Naive B cell (primary cell): ENCODE data around the gene HEPN1. TPM values are rescaled to one million over a fixed set of nuclear protein-coding genes. Genes with fewer than 3 reads are reported as not detected.

Experiments
- ATAC-seq, 2 donors: fragments of 150-1000 bp; cut with Tn5 transposase; 2 replicates each; pipeline ENCODE4 v1.10.0; 2021; ENCODE audit warnings: low read depth in 2 of 2, mild to moderate bottlenecking in 2 of 2, moderate library complexity in 2 of 2
- DNase-seq: peaks from one replicate; pipeline ENCODE4 v3.0.0; 2022
- H3K27ac Mint-ChIP-seq, 6 donors: one replicate each; pipeline ENCODE4 v1.8.0; 2020 to 2022; ENCODE audit warnings: mild to moderate bottlenecking in 6 of 6, mixed read lengths in 6 of 6, moderate library complexity in 5 of 6, inconsistent platforms in 2 of 6
- H3K27me3 Mint-ChIP-seq, 3 donors: one replicate each; pipeline ENCODE4 v1.8.0; 2021 to 2022; ENCODE audit warnings: mixed read lengths in 3 of 3, mild to moderate bottlenecking in 1 of 3
- H3K36me3 Mint-ChIP-seq, 2 donors: one replicate each; pipeline ENCODE4 v1.8.0; 2020 to 2022; ENCODE audit warnings: mixed read lengths in 2 of 2, inconsistent platforms in 1 of 2, mild to moderate bottlenecking in 1 of 2
- H3K4me1 Mint-ChIP-seq, 3 donors: one replicate each; pipeline ENCODE4 v1.8.0; 2020 to 2022; ENCODE audit warnings: mixed read lengths in 3 of 3, inconsistent platforms in 1 of 3, mild to moderate bottlenecking in 1 of 3, moderate library complexity in 1 of 3
- H3K4me3 Mint-ChIP-seq, 8 donors: one replicate each; pipeline ENCODE4 v1.8.0; 2020 to 2022; ENCODE audit warnings: mild to moderate bottlenecking in 8 of 8, mixed read lengths in 8 of 8, moderate library complexity in 8 of 8, inconsistent platforms in 2 of 8
- H3K9me3 Mint-ChIP-seq, 7 donors: one replicate each; pipeline ENCODE4 v1.8.0; 2020 to 2022; ENCODE audit warnings: mixed read lengths in 7 of 7, mild to moderate bottlenecking in 5 of 7, inconsistent platforms in 2 of 7, moderate library complexity in 1 of 7
- polyA plus RNA-seq, 6 donors: library from polyadenylated mRNA; unstranded; fragments of 300-500 nt; fragmentation: Illumina TruSeq; gene quantifications; one replicate each; pipeline ENCODE4 v1.2.3, GENCODE V29; 2021; ENCODE audit warnings: low read depth in 6 of 6

Gene HEPN1
- polyA plus RNA-seq, 6 donors from 2014 or later, result not detected

DNA sequence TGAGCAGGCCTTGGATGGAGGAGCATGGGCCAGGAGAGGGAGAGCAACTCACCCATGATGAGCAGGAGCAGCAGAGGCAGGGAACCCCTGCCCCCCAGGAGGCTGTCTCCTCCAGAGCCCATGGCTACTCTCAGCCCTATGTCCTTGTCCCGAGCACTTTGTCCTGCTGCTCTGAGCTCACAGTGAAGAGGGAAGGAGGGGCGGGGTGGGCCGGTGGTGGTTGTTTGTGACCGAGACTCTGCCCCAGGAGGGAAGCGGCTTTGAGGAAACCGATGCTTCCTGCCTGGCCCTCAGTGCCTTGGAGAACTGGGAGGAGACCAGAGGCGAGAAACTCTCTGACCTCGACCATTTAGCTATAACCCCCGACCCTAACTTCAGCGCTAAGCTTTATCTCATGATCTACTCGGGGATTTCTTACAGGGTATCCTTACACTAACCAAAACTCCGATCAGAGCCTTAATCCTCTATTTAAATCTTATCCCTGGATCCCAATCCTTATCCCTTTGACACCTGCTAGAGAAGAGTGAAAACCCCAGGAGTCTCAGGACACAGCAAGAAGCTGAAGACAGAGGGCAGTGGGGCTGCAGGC lies 21.3 kb upstream of the HEPN1 start, which contains the start of gene ROBO4:
Gene ROBO4 (minus strand): TSS at position 192 of the 589 bp plus-strand sequence. CDS start 70 bp downstream, at position 122.
- Mint-ChIP-seq H3K27ac (peak within 1 kb of the TSS in 1 of 6 donors; percentile 50), H3K27me3 (peaks cover 29 to 63% (median 58%) of the 10 kb centered on the region in 3 donors), H3K4me1 (peaks cover 0 to 4% (median 0%) of the 10 kb centered on the region in 3 donors), H3K36me3 (no peaks in the 10 kb centered on the region), H3K4me3 (no peak within 1 kb of the TSS), H3K9me3 (no peaks in the 10 kb centered on the region)
- no peak for ATAC-seq
- no peak for DNase-seq

DNA sequence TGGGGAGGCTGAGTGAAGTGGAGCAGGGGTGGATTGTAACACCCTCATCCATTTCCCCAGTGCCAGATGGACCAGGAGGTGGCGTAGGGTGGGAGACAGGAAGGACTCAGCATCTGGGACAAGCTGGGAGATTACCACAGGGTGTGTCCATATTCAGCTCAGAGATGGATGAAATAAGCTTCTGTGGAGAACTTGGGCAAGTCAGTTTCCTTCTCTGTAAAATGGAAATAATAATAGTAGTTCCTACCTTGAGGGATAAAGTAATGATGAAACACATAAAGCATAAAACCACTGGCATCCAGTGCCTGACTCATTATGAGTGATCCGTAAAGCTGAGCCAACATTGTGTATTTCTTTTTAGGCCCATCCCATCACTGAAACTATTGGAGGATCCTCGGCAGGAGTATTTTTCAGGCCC lies 20.8 kb upstream of the HEPN1 start:
- no peaks in the 10 kb centered on the region for H3K9me3 Mint-ChIP-seq
- DNase-seq, result no peak
- no peaks in the 10 kb centered on the region for H3K36me3 Mint-ChIP-seq
- H3K27ac Mint-ChIP-seq, result no peak overlapping the region
- no peak overlapping the region for H3K4me3 Mint-ChIP-seq
- ATAC-seq, result no peak
- H3K27me3 Mint-ChIP-seq, result peaks cover 27 to 58% (median 58%) of the 10 kb centered on the region in 3 donors
- H3K4me1 Mint-ChIP-seq, result no peaks in the 10 kb centered on the region

DNA sequence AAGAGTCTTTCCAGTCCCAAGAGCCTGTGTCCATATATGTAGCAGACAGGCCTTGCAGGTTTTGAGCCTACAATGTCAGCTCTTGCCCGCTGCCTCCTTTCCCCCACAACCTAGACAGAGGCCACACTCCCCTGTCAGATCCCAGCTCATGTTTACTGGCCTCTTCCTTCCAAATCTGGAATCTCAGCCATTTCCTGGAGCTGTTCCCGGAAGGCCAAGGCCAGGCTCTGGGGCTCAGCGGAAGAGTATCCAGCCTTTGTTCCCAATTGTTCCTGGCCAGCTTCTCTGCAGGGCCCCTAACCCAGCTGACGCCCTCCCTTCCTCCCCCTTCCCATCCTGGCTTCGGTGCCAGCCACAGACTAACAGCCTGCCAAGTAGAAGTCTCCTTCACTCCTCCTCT lies 20.3 kb upstream of the HEPN1 start:
- DNase-seq (no peak), ATAC-seq (no peak)
- no peaks in the 10 kb centered on the region for H3K9me3 Mint-ChIP-seq
- no peak overlapping the region for H3K4me3 Mint-ChIP-seq
- H3K4me1 Mint-ChIP-seq, result no peaks in the 10 kb centered on the region
- H3K36me3 Mint-ChIP-seq, result no peaks in the 10 kb centered on the region
- H3K27ac Mint-ChIP-seq, result peak overlapping the region in 1 of 6 donors; percentile 45
- peaks cover 29 to 57% (median 55%) of the 10 kb centered on the region in 3 donors for H3K27me3 Mint-ChIP-seq

DNA sequence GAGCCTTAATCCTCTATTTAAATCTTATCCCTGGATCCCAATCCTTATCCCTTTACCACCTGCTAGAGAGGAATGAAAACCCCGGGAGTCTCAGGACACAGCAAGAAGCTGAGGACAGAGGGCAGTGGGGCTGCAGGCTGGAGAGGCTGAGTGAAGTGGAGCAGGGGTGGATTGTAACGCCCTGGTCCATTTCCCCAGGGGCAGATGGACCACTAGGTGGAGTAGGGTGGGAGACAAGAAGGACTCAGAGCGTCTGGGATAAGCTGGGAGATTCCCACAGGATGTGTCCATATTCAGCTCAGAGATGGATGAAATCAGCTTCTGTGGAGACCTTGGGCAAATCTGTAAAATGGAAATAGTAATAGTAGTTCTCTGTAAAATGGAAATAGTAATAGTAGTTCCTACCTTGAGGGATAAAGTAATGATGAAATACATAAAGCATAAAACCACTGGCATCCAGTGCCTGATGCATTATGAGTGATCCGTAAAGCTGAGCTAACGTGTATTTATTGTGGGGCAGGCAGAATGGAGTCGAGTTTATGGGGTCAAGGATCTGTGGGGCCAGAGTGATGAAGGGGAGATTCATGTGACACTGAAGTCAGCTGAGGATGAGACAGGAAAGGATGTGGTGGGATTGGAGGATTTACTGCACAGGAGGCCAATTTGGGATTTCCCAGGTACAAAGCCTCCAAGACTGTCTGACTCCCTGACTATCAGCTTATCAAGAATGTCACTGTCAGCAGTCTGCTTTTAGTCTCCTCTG lies 19.5 kb upstream of the HEPN1 start:
- peak overlapping the region in 1 of 8 donors; percentile 49 for H3K4me3 Mint-ChIP-seq
- ATAC-seq (no peak), DNase-seq (no peak)
- no peaks in the 10 kb centered on the region for H3K4me1 Mint-ChIP-seq
- peaks cover 29 to 57% (median 57%) of the 10 kb centered on the region in 3 donors for H3K27me3 Mint-ChIP-seq
- no peaks in the 10 kb centered on the region for H3K36me3 Mint-ChIP-seq
- no peak overlapping the region for H3K27ac Mint-ChIP-seq
- no peaks in the 10 kb centered on the region for H3K9me3 Mint-ChIP-seq

DNA sequence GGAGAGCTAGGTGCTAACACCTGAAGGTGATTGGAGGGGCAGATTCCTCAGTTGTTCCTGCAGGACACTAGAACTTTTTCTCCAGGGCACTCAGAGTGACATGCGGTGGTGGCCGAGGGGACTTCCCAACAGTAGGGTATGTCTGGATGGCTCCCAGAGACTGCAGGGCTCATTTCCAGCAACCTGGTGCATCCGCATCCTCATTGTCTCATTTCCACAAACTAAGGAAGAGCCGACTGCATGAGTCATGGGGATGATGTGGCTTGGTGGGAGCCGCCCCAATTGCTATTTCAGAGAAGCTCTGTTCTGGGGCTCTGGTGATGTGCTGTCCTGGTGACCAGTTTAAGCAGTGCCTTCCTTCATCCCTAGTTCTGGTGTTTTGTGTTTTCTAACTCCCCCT lies 18.6 kb upstream of the HEPN1 start:
- Mint-ChIP-seq H3K36me3 (no peaks in the 10 kb centered on the region), H3K27me3 (peaks cover 29 to 56% (median 51%) of the 10 kb centered on the region in 3 donors), H3K4me1 (no peaks in the 10 kb centered on the region), H3K27ac (no peak overlapping the region), H3K9me3 (no peaks in the 10 kb centered on the region), H3K4me3 (no peak overlapping the region)
- DNase-seq (no peak), ATAC-seq (no peak)

DNA sequence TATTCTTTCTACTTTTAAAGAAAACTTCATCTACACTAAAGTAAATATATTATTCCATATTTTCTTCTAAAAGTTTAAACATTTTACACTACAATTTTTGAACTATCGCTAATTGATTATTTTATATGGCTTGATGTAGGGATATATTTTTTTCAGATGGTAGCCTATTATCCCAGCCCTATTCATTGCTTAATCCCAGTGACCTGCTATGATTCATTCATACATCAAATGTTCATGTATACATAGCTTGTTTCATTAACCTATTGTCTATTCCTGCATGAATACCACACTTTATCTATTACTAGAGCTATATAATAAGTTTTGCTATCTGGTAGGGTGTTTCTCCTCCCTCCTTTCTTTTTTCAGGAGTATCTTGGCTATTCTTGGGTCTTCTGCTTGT lies 16.4 kb upstream of the HEPN1 start:
- Mint-ChIP-seq H3K4me3 (no peak overlapping the region), H3K27ac (no peak overlapping the region), H3K9me3 (peaks cover 0 to 6% (median 0%) of the 10 kb centered on the region in 7 donors), H3K4me1 (no peaks in the 10 kb centered on the region), H3K36me3 (no peaks in the 10 kb centered on the region), H3K27me3 (peaks cover 34 to 41% (median 34%) of the 10 kb centered on the region in 3 donors)
- ATAC-seq (no peak), DNase-seq (no peak)

DNA sequence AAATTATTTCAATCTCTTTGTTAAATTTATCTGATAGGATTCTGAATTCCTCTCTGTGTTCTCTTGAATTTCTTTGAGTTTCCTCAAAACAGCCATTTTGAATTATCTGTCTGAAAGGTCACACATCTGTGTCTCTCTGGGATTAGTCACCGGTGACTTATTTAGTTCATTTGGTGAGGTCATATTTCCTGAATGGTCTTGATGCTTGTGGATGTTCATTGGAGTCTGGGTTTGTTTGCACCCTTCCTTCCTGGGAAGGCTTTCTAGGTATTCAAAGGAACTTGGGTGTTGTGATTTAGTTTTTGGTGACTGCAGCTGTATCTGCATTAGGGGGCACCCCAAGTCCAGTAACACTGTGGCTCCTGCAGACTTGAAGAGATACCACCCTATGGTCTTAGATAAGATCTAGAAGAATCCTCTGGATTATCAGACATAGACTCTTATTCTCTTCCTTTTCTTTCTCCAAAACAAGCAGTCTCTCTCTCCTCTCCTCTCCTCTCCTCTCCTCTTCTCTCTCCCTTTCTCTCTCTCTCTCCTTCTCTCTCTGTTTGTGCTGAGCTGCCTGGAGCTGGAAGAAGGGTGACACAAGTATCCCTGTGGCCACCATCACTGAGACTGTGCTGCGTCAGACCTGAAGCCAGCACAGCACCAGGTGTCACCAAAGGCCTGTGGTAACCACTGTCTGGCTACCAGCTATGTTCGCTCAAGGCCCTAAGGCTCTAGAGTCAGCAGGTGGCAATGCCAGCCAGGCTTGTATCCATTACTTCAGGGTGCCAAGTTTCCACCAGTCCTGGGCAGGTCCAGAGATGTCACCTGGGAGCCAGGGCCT lies 3.3 kb upstream of the HEPN1 start:
- peaks cover 0 to 31% (median 19%) of the 10 kb centered on the region in 7 donors for H3K9me3 Mint-ChIP-seq
- no peaks in the 10 kb centered on the region for H3K4me1 Mint-ChIP-seq
- no peak for ATAC-seq
- H3K4me3 Mint-ChIP-seq, result no peak overlapping the region
- H3K27me3 Mint-ChIP-seq, result peaks cover 47 to 51% (median 51%) of the 10 kb centered on the region in 3 donors
- DNase-seq, result no peak
- peaks cover 0 to 6% of the 10 kb centered on the region in 2 donors for H3K36me3 Mint-ChIP-seq
- H3K27ac Mint-ChIP-seq, result no peak overlapping the region

DNA sequence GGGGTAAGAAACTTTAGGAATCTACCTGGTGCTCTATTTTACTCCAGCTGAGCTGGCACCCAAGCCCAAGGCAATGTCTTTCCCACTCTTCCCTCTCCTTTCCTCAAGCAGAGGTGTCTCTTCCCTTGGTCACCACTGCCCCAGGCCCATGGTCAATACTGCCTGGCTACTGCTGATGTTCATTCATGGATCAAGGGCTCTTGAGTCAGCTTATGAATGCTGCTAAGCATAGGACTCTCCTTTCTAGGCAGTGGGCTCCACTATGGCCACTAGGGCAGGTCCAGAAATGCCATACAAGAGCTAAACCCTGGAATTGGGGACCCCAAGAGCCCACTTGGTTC lies 2.7 kb upstream of the HEPN1 start:
- DNase-seq (no peak), ATAC-seq (no peak)
- peaks cover 0 to 27% (median 19%) of the 10 kb centered on the region in 7 donors for H3K9me3 Mint-ChIP-seq
- H3K36me3 Mint-ChIP-seq, result peaks cover 0 to 6% of the 10 kb centered on the region in 2 donors
- H3K27me3 Mint-ChIP-seq, result peaks cover 49 to 51% (median 51%) of the 10 kb centered on the region in 3 donors
- H3K4me3 Mint-ChIP-seq, result no peak overlapping the region
- H3K27ac Mint-ChIP-seq, result no peak overlapping the region
- no peaks in the 10 kb centered on the region for H3K4me1 Mint-ChIP-seq

DNA sequence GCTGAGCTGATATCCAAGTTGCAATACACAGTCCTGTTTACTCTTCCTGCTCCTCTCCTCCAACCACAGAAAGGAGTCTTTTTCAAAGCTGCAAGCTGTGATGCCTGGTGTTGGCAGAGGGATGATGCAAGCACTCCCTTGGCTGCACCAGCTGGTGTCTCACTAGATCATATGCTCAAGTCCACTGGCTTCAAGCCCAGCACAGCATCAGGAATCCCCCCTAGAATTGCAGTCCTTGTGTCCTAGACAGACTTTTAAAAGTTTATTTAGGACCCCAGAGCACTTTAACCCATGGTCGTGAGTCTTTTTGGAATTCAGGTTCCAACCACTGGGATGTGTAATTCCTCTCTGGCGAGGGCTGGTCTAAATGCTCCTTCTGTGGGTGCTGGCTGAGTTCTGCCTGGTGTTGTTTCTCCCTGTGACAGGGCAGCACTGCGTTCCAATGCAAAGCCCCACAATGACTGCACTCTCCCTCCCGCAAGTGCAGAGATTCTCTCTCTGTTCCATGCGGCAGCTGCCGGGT lies 1.9 kb upstream of the HEPN1 start:
- peaks cover 46 to 57% (median 53%) of the 10 kb centered on the region in 3 donors for H3K27me3 Mint-ChIP-seq
- H3K36me3 Mint-ChIP-seq, result no peaks in the 10 kb centered on the region
- peaks cover 0 to 19% (median 10%) of the 10 kb centered on the region in 7 donors for H3K9me3 Mint-ChIP-seq
- peak overlapping the region in 1 of 8 donors; percentile 47 for H3K4me3 Mint-ChIP-seq
- no peak overlapping the region for H3K27ac Mint-ChIP-seq
- DNase-seq (no peak), ATAC-seq (no peak)
- H3K4me1 Mint-ChIP-seq, result no peaks in the 10 kb centered on the region

DNA sequence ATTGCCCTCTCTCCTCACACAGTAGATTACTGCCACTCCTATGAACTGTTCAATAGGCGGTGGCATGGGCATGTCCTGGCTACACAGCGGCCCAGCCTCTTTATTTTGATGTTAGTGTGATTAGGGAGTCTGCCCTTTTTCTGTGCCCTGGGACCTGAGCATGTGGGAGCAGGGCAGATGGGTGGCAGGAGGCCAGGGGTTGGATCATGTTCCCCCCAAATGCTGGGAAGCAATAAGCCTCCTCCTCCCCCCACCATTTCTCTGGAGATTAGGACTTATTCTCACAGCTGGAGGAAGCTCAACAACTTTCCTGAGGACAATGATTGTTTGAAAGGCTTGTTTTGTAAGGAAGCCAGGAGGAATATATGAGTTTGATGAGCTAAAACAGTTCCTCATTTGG lies 848 bp downstream of the HEPN1 start:
- no peak for ATAC-seq
- Mint-ChIP-seq H3K27ac (no peak overlapping the region), H3K9me3 (peaks cover 0 to 12% (median 4%) of the 10 kb centered on the region in 7 donors), H3K27me3 (peaks cover 48 to 80% (median 77%) of the 10 kb centered on the region in 3 donors), H3K4me3 (peak overlapping the region in 4 of 8 donors; percentile 23 to 89 (median 82)), H3K4me1 (no peaks in the 10 kb centered on the region), H3K36me3 (no peaks in the 10 kb centered on the region)
- DNase-seq, result no peak

DNA sequence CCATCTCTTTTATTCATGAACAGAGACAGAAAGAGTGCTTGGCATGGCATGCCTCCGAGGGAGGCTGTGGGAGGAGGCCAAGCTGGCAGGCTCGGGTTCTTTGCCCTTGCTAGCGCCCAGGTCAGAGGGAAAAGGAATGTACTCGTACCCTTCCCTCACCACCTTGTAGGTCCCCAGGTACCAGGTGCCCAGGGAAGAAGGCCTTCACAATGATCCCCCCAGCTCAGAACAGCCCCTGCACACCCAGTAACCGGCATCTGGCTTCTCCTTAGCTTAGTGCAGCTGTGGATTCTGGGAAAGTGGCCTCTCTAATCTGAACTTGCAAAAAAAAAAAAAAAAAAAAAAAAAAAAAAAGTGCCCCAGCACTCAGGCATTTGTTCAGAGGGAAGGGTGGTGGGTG lies 1.3 kb downstream of the HEPN1 start:
- Mint-ChIP-seq H3K36me3 (no peaks in the 10 kb centered on the region), H3K27me3 (peaks cover 44 to 81% (median 80%) of the 10 kb centered on the region in 3 donors), H3K4me3 (peak overlapping the region in 6 of 8 donors; percentile 41 to 89 (median 80)), H3K9me3 (peaks cover 0 to 9% (median 0%) of the 10 kb centered on the region in 7 donors), H3K27ac (no peak overlapping the region), H3K4me1 (no peaks in the 10 kb centered on the region)
- no peak for DNase-seq
- ATAC-seq, result peak in 1 of 2 donors; percentile 9

DNA sequence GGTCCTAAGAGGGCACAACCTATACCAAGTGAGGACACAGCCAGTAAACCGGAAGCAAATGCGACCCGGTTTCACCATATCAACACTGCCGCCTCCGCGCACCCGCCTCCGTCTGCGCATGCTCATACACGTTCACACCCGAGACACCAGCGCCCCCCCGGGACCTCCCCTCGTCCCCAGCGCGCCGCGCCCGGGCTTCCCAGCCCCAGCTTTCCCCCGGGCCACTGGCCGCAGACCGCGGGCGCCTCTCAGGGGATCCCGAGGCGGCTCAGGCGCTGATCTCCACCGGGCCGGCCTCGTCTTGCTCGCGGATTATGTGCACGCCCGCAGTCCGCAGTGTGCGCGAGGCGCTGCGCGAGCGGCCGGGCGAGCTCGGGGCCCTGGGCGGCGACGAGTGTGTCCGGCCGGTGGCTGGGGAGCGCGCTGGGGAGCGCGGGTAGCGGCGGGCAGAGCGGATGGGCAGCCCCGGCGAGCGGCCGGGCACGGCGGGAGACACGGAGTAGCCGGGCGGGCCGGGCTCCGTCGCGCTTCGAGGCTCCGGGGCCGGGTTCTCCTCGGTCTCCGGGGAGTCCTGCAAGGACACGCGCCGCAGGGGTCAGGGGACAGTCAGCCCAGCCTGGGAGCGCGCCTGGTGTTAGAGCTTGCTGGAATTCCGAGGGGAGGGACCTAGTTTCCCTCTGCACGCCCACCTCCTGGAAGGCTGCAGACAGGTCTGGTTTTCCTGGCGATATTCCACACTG lies 2.0 kb downstream of the HEPN1 start:
- Mint-ChIP-seq H3K4me1 (no peaks in the 10 kb centered on the region), H3K27ac (no peak overlapping the region), H3K36me3 (no peaks in the 10 kb centered on the region), H3K4me3 (peak overlapping the region in 7 of 8 donors; percentile 7 to 89 (median 78)), H3K27me3 (peaks cover 37 to 79% (median 77%) of the 10 kb centered on the region in 3 donors), H3K9me3 (peaks cover 0 to 6% (median 0%) of the 10 kb centered on the region in 7 donors)
- DNase-seq (peak; percentile 28), ATAC-seq (peak; percentile 70 to 80)
